ENCODE data around the gene HCN4.
"Not testable (repeated sequence)": the region's sequence is repeated elsewhere in the genome, so short reads cannot be mapped to it uniquely, and the experiment has no call there.

The HCN4 gene

GRCh38 chr15:73300286-73300685 lies 68.5 kb downstream of the HCN4 start:
- in situ Hi-C loops (cut with MboI; ENCODE audit: low sequenced_read_pairs): not testable (repeated sequence)

DNA sequence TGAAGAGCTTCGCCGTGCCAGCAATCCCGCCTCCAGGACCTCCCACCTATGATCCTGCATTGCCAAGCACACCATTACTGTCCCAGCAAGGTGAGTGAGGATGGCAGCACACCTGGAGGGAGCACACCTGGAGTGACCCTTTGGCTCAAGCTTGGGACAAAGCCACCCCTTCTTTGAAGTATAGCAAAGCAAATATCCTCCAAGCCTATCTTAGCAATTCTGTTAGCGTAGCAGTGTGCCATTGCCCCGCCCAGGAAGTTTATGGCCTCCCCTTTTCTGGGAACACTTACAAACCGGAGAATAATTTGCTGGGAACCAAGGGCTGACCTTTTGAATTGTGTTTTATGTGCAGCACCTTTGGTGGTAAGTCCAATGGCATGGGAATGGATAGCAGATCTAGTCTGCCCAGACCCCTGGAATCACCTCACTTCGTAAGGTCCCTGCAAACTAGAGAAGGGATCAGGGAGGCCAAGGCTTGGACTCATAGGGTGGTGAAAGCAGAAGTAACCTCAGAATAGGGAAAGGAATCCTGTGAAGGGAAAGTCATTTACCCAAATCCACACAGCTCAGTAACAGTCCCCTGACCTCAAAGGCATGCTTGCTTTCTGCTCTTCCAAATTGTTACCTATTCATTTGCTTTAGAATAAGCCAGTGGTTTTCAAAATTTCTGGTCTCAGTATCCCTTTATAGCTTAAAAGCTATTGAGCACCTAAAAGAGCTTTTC lies 70.1 kb downstream of the HCN4 start:
- in situ Hi-C loops (cut with MboI; ENCODE audit: low sequenced_read_pairs): loop anchor here (25.0 kb wide), 1 partner anchor 389 kb away; the partner anchor contains the start of gene CD276

GRCh38 chr15:73296609-73297353 lies 72.0 kb downstream of the HCN4 start:
- in situ Hi-C loops (cut with MboI; ENCODE audit: low sequenced_read_pairs): loop anchor here (25.0 kb wide), 1 partner anchor 391 kb away; the partner anchor contains the start of gene CD276

DNA sequence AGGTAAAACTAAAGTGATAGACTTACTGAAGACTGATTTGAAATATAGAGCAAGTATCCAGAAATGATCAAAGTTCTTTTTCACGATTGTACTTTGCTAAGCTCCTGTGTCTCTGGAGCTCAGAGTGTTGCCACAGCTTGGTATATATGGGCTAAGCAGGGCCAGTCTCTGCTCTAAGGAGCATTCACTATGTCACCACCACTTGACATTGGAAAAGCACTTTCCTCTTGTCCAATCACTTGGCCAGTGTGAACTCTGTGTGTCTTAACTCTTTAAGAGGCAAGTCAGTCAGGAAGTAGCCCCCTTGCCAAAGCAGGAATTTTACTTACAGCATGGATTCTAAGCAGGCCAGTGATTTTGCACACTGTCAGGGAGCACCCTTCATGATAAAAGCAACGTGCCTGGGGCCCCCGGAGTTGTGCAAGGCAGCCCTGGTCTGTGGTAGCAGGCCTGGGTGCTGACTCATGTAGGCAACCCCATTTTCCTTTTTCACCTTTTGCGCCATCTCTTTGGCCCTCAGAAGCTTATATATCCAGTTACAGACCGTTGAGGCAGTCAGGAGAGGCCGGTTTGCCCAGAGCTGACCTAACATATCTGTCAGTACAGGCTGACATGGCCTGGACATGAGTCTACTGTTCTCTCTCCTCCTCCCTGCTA lies 73.0 kb downstream of the HCN4 start:
- in situ Hi-C loops (cut with MboI; ENCODE audit: low sequenced_read_pairs): loop anchor here (25.0 kb wide), 1 partner anchor 392 kb away; the partner anchor contains the start of gene CD276

DNA sequence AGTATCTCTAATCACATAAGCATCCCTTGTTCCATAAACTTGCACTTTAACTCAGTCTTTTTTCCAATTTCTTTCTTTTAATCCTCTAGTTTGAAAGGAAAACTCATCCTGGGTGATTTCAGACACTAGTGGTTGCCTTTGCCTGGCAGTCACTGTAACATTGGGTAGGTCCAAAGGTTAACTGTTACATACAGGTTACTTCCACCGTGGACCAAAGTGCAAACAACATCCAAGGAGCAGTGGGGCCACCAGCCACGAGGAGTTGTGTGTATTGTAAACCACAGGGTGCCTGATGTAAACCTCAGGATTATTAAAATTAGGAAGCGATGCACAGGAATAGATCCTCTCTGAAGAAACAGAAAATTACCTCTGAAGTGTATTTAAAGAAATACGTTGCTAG lies 75.0 kb downstream of the HCN4 start:
- in situ Hi-C loops (cut with MboI; ENCODE audit: low sequenced_read_pairs): loop anchor here (25.0 kb wide), 1 partner anchor 394 kb away; the partner anchor contains the start of gene CD276

DNA sequence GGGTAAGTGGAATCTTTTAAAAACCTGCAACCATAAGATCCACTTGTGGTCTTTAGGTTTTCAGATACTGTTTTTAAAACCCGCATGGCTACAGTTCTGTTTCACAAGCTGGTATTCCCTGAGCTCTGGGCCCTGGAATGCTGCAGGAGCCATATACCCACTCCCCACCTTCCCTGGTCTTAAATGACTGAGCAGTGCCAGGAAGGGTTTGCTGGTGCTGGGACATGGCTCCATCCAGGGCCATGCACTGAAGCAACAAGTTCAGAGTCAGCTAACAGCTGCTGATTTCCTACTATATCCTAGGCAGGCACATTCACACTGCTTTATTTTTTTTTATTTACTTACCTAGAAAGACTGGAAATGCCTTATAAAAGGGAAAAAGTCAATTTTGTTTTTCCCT lies 77.3 kb downstream of the HCN4 start:
- in situ Hi-C loops (cut with MboI; ENCODE audit: low sequenced_read_pairs): loop anchor here (25.0 kb wide), 1 partner anchor 396 kb away; the partner anchor contains the start of gene CD276

- in situ Hi-C loops (cut with MboI; ENCODE audit: low sequenced_read_pairs): loop anchor here (25.0 kb wide), 1 partner anchor 400 kb away; the partner anchor contains the start of gene CD276
Measured at GRCh38 chr15:73287019-73287418, 81.7 kb downstream of the HCN4 start.

DNA sequence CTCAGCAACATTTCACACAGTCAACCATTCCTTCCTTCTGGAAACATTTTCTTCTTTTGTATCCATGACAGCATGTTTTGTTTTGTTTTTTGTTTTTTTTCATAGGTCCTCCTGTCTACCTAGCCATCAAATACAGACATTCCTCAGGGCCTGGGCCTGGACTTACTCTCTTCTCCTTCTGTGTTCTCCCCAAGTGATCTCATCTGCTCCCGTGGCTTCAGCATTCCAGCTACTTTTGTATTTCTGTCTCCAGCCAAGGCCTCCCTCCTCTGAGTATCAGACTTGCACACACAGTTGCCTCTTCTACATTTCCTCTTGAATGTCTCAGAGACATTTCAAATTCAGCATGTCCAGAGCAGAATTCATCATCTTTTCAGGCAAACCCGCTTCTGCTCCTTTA lies 82.4 kb downstream of the HCN4 start:
- in situ Hi-C loops (cut with MboI; ENCODE audit: low sequenced_read_pairs): loop anchor here (25.0 kb wide), 1 partner anchor 401 kb away; the partner anchor contains the start of gene CD276

DNA sequence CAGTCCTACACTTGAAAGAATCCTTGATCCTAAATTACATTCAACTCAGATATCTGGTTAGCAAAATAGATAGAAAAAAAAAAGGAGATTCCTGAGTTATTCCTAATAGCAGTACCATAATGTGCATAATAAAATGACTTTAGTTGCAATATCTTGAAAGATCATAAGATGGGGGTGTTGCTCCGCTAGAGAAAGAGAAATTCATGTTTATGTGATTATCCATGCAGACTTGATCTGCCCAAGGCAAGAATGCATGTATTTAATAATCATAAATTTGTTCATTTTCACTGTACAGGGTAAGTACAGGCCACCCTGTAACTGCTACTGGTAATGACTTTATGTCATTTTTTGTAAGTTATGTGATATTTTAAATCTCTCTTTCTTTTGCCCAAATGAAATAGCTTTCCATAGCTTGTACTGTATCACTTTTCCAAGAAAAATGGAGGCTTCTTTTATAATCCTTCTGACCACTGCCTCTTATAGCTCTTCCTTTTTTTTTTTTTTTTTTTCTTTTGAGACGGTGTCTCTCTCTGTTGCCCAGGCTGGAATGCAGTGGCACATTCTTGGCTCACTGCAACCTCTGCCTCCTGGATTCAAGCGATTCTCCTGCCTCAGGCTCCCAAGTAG lies 84.6 kb downstream of the HCN4 start:
- in situ Hi-C loops (cut with MboI; ENCODE audit: low sequenced_read_pairs): loop anchor here (25.0 kb wide), 1 partner anchor 403 kb away; the partner anchor contains the start of gene CD276

- in situ Hi-C loops (cut with MboI; ENCODE audit: low sequenced_read_pairs): loop anchor here (25.0 kb wide), 1 partner anchor 404 kb away; the partner anchor contains the start of gene CD276
Measured at GRCh38 chr15:73283366-73283962, 85.3 kb downstream of the HCN4 start.

DNA sequence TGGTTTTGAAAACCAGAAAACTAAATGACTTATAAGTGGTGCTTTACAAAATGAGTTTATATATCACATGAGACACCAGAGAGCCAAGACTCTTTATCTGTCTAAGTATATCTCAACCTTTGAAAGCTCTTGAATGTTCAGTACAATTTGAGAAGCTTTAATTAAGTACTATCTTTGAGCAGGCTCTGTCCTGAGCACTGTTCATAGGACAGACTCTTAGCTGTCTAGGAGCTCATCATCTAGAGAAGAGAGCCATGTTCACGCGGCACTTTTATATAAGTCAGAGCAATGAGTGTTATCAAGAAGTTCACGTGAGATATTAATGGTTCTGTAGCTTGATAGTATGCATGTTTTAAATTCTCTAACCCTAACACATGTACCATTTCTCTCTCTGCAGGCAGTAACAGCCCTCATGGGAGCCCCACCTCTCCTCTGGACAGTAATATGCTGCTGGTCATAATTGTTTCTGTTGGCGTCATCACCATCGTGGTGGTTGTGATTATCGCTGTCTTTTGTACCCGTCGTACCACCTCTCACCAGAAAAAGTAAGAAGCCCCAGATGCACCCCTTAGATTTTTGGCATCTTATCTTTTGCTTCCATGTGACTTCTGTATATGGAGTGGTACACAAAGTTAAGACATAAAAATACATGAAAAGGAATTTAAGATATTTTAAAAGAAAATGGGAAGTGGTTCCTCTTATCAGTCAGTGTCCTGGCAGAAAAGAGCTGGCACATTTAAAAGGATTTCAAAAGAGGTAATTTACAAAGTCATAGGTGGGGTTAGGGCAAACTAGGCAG lies 86.0 kb downstream of the HCN4 start:
- in situ Hi-C loops (cut with MboI; ENCODE audit: low sequenced_read_pairs): loop anchor here (25.0 kb wide), 1 partner anchor 405 kb away; the partner anchor contains the start of gene CD276

GRCh38 chr15:73275862-73276261 lies 92.9 kb downstream of the HCN4 start:
- in situ Hi-C loops (cut with MboI; ENCODE audit: low sequenced_read_pairs): loop anchor here (25.0 kb wide), 1 partner anchor 411 kb away; the partner anchor contains the start of gene CD276

- in situ Hi-C loops (cut with MboI; ENCODE audit: low sequenced_read_pairs): no loop called here
Measured at GRCh38 chr15:73273181-73274002, 95.4 kb downstream of the HCN4 start.

DNA sequence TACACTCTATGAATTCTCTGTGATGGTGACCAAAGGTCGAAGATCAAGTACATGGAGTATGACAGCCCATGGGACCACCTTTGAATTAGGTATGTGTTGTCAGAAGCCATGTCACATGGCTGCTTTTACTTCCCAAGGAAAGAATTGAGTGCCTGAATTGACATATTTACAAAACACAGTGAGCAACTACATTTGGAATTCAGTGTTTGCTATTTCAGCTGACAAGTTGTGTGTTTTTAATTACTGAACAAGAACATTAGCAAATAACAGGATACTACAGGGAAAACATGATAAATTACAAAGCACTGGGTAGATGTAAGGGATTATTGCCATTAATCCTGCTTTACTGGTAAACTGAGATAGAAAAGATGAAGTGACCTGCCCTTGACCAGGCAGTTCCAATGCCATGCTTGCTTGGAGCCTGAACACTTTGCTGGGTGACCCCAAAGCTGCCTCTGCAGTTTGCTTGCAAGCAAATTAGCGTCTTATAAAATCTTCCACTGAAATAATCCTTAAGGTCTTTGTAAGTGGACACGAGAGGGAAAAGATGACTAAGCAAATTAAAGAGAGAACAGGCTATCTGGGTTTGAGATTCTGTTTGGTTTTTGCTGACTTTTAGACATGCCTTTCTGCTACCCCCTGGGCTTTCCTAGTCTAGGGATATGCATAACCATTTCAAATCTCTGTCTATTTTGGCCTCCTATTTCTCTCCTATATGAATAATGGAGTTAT lies 98.2 kb downstream of the HCN4 start:
- in situ Hi-C loops (cut with MboI; ENCODE audit: low sequenced_read_pairs): no loop called here

All from HL-60/S4 treated with retinoic acid at 250 ng/mL for 4 days and 3 days (cell line).